Measurements from ENCODE around the gene STAG2.

GRCh38 chrX:123967497-123967896 lies 6.0 kb downstream of the STAG2 start:
- no peak for TF ChIP-seq CTCF (optimal IDR thresholded peaks at IDR 0.05 in 1 of 3, IDR thresholded peaks at IDR 0.05 in 1 of 3, conservative IDR thresholded peaks at IDR 0.05 in 1 of 3; ENCODE audit: extremely low read depth in 1 of 3, insufficient read depth in 2 of 3, low read length in 3 of 3)
- no peak for TF ChIP-seq EZH2 (IDR thresholded peaks at IDR 0.05; ENCODE audit: low read length)

Data from keratinocyte (primary cell).